Liver (tissue), 9 donors: ENCODE measurements around the gene STMP1. TPM values are rescaled to one million over a fixed set of nuclear protein-coding genes. Genes with fewer than 3 reads are reported as not detected.
A peak's percentile ranks its signal among the peaks of the same experiment; 100 is the strongest.

Experiments
- DNase-seq: peaks from one replicate; pipeline ENCODE4 v3.0.0-alpha.2; 2017; ENCODE audit warnings: low spot score
- H3K27ac ChIP-seq, 2 donors: one replicate each; pipeline ENCODE4 v1.7.0; 2013; ENCODE audit warnings: inconsistent platforms in 2 of 2, low read length in 2 of 2, control low read depth in 1 of 2, low read depth in 1 of 2, mild to moderate bottlenecking in 1 of 2
- H3K27me3 ChIP-seq, 4 donors: one replicate each; pipeline versions ENCODE4 v1.6.1 to v1.7.0; 2013; ENCODE audit warnings: low read length in 3 of 4, inconsistent platforms in 1 of 4, mild to moderate bottlenecking in 1 of 4, moderate library complexity in 1 of 4; ENCODE audit not compliant: control insufficient read depth in 4 of 4, insufficient read depth in 4 of 4
- H3K36me3 ChIP-seq, 4 donors: one replicate each; pipeline versions ENCODE4 v1.6.1 to v1.7.0; 2013; ENCODE audit warnings: low read length in 3 of 4, mild to moderate bottlenecking in 3 of 4, low read depth in 1 of 4, moderate library complexity in 1 of 4; ENCODE audit not compliant: control insufficient read depth in 4 of 4, insufficient read depth in 3 of 4
- H3K4me1 ChIP-seq, 4 donors: one replicate each; pipeline versions ENCODE4 v1.6.1 to v1.7.0; 2013; ENCODE audit warnings: low read length in 3 of 4, mild to moderate bottlenecking in 3 of 4, moderate library complexity in 1 of 4; ENCODE audit not compliant: control insufficient read depth in 4 of 4, insufficient read depth in 4 of 4
- H3K4me3 ChIP-seq, 3 donors: one replicate each; pipeline versions ENCODE4 v1.6.1 to v1.7.0; 2013; ENCODE audit warnings: low read length in 3 of 3, control low read depth in 1 of 3, low read depth in 1 of 3, mild to moderate bottlenecking in 1 of 3
- H3K9ac ChIP-seq, 2 donors: one replicate each; pipeline ENCODE4 v1.7.0; 2013; ENCODE audit warnings: low read length in 2 of 2, mild to moderate bottlenecking in 2 of 2, moderate library complexity in 2 of 2, control low read depth in 1 of 2, low read depth in 1 of 2
- H3K9me3 ChIP-seq, 4 donors: one replicate each; pipeline versions ENCODE4 v1.6.1 to v1.7.0; 2013; ENCODE audit warnings: low read length in 3 of 4; ENCODE audit not compliant: control insufficient read depth in 4 of 4
- CTCF ChIP-seq: fragments of 150-350 bp; IDR thresholded peaks from 2 replicates; pipeline ENCODE4 v1.5.1; 2017; ENCODE audit warnings: improper control_type of control experiment, low read depth, low read length; ENCODE audit not compliant: missing input control
- FOXA1 ChIP-seq: IDR thresholded peaks from 2 replicates; pipeline ENCODE4 v1.6.1; 2016; ENCODE audit warnings: antibody characterized with exemption
- FOXA2 ChIP-seq: IDR thresholded peaks from 2 replicates; pipeline ENCODE4 v1.6.1; 2016; ENCODE audit warnings: antibody characterized with exemption
- GABPA ChIP-seq, 2 donors: IDR thresholded peaks in 1 of 2; conservative IDR thresholded peaks in 1 of 2; 2 replicates each; pipeline ENCODE4 v1.6.1; 2016; ENCODE audit warnings: antibody characterized with exemption in 2 of 2, mild to moderate bottlenecking in 1 of 2, moderate library complexity in 1 of 2
- HNF4A ChIP-seq, 2 donors: conservative IDR thresholded peaks; 2 replicates each; pipeline ENCODE4 v1.6.1; 2016; ENCODE audit warnings: antibody characterized with exemption in 2 of 2, mild to moderate bottlenecking in 2 of 2
- HNF4G ChIP-seq: IDR thresholded peaks from 2 replicates; pipeline ENCODE4 v1.6.1; 2016; ENCODE audit warnings: antibody characterized with exemption
- JUND ChIP-seq, 2 donors: IDR thresholded peaks; 2 replicates each; pipeline ENCODE4 v1.6.1; 2016; ENCODE audit warnings: antibody characterized with exemption in 2 of 2
- NR2F2 ChIP-seq: IDR thresholded peaks from 2 replicates; pipeline ENCODE4 v1.6.1; 2016; ENCODE audit warnings: antibody characterized with exemption
- RAD21 ChIP-seq, 2 donors: IDR thresholded peaks; 2 replicates each; pipeline ENCODE4 v1.6.1; 2016; ENCODE audit warnings: antibody characterized with exemption in 2 of 2, mild to moderate bottlenecking in 2 of 2
- REST ChIP-seq: IDR thresholded peaks from 2 replicates; pipeline ENCODE4 v1.6.1; 2016; ENCODE audit warnings: antibody characterized with exemption, mild to moderate bottlenecking
- TAF1 ChIP-seq: conservative IDR thresholded peaks from 2 replicates; pipeline ENCODE4 v1.6.1; 2016; ENCODE audit warnings: antibody characterized with exemption, mild to moderate bottlenecking
- WGBS: extraction: QIAGEN DNeasy Blood & Tissue Kit; methylation state at CpG from one replicate; pipeline ENCODE4 v1.1.7; 2013; 5-methylcytosine and 5-hydroxymethylcytosine counted together
- polyA plus RNA-seq, 2 donors: library from polyadenylated mRNA; stranded (reverse) in 1 of 2; unstranded in 1 of 2; fragments of 200-250 nt in 1 of 2; fragments of >200 nt in 1 of 2; fragmentation: Nextera tagmentation in 1 of 2; extraction: Ambion mirVana in 1 of 2; gene quantifications; one replicate each; pipeline versions ENCODE4 v1.2.1 to v1.2.3, GENCODE V29; 2013 to 2015
- total RNA-seq, 2 donors: library from RNA; depleted of rRNA; stranded (reverse); fragments of >200 nt; gene quantifications; one replicate each; pipeline ENCODE4 v1.2.3, GENCODE V29; 2014
- TF ChIP-seq, protein P1 (sequence below): IDR thresholded peaks from 2 replicates; pipeline ENCODE4 v1.6.1; 2016; ENCODE audit warnings: antibody characterized with exemption
- donor health status: healthy.
- donor health status: healthy.
- donor health status: healthy.
- donor health status: healthy.
- donor health status: healthy.

STMP1 gene
- total and polyA plus RNA-seq, 4 donors: 6.8 to 30.7 (median 13.8) TPM

- peaks cover 0 to 3% (median 0%) of the 10 kb centered on the region in 4 donors for H3K36me3 ChIP-seq
- H3K4me1 ChIP-seq: peaks cover 0 to 1% (median 0%) of the 10 kb centered on the region in 4 donors
- no peak overlapping the region for H3K27ac ChIP-seq
- TF ChIP-seq HNF4G (no peak), NR2F2 (no peak), JUND (IDR thresholded peaks at IDR 0.05) (no peak), TAF1 (no peak), REST (no peak), HNF4A (conservative IDR thresholded peaks at IDR 0.05) (no peak), FOXA2 (no peak), CTCF (peak; percentile 64), FOXA1 (no peak), GABPA (IDR thresholded peaks at IDR 0.05 in 1 of 2, conservative IDR thresholded peaks at IDR 0.05 in 1 of 2) (no peak), RAD21 (IDR thresholded peaks at IDR 0.05) (peak; percentile 78 to 84)
- TF ChIP-seq, protein P1, sequence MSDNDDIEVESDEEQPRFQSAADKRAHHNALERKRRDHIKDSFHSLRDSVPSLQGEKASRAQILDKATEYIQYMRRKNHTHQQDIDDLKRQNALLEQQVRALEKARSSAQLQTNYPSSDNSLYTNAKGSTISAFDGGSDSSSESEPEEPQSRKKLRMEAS: no peak
- no peak for DNase-seq
- no peaks in the 10 kb centered on the region for H3K27me3 ChIP-seq
- no peak overlapping the region for H3K9ac ChIP-seq
- no peaks in the 10 kb centered on the region for H3K9me3 ChIP-seq
- no peak overlapping the region for H3K4me3 ChIP-seq
- 80% methylated on average over 3 of the region's 3 CpGs for WGBS
Measured at GRCh38 chr7:135672560-135673359, 10.4 kb downstream of the STMP1 start.

DNA sequence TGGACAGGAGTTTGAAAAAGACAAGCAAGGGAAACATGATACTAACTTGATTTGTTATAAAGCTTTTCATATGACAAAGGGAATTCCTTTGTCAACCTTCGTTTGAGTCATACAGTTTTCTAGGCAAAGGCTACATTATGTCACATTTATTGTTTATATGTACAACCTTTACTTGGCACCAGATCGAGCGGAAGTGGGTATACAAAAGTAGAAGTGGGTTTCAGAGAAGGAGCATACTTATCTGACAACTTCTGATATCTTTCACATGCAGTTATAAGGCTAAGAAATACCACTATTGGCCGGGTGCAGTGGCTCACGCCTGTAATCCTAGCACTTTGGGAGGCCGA lies 11.0 kb downstream of the STMP1 start:
- Histone ChIP-seq H3K27ac (no peak overlapping the region), H3K9ac (no peak overlapping the region), H3K36me3 (peaks cover 0 to 5% (median 2%) of the 10 kb centered on the region in 4 donors), H3K4me1 (peaks cover 1 to 5% (median 3%) of the 10 kb centered on the region in 4 donors), H3K4me3 (no peak overlapping the region), H3K9me3 (no peaks in the 10 kb centered on the region), H3K27me3 (no peaks in the 10 kb centered on the region)
- no peak for TF ChIP-seq HNF4A (conservative IDR thresholded peaks at IDR 0.05)
- 80% methylated on average over 6 of the region's 6 CpGs for WGBS
- no peak for DNase-seq
